Measurements from ENCODE around the gene UBA5. TPM values are rescaled to one million over a fixed set of nuclear protein-coding genes. Genes with fewer than 3 reads are reported as not detected.

The UBA5 gene
- total RNA-seq, 1 experiment from 2014 or later = 38.6 TPM

- Mint-ChIP-seq H3K27ac (no peak overlapping the region), H3K4me1 (no peaks in the 10 kb centered on the region), H3K27me3 (ENCODE audit: low read depth) (no peaks in the 10 kb centered on the region), H3K4me3 (no peak overlapping the region), H3K9me3 (no peaks in the 10 kb centered on the region), H3K36me3 (peaks cover 21% of the 10 kb centered on the region)
- ChIA-PET CTCF (interaction anchor here (1.0 kb wide), 1 partner anchor 29 kb away, joined by 3 read pairs; no protein-coding TSS in a partner anchor), POLR2A (no interaction called here)
- ATAC-seq (no peak), DNase-seq (ENCODE audit: low spot score) (no peak)
- TF ChIP-seq, protein P1, sequence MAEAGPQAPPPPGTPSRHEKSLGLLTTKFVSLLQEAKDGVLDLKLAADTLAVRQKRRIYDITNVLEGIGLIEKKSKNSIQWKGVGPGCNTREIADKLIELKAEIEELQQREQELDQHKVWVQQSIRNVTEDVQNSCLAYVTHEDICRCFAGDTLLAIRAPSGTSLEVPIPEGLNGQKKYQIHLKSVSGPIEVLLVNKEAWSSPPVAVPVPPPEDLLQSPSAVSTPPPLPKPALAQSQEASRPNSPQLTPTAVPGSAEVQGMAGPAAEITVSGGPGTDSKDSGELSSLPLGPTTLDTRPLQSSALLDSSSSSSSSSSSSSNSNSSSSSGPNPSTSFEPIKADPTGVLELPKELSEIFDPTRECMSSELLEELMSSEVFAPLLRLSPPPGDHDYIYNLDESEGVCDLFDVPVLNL (CRISPR knock-in tag; IDR thresholded peaks at IDR 0.05; ENCODE audit: borderline replicate concordance, low read depth) = no peak
- TF ChIP-seq NR3C1 (CRISPR knock-in tag; conservative IDR thresholded peaks at IDR 0.05; ENCODE audit: low read depth) (no peak), ZNF423 (CRISPR knock-in tag; IDR thresholded peaks at IDR 0.05) (no peak), FOXP1 (CRISPR knock-in tag; IDR thresholded peaks at IDR 0.05; ENCODE audit: borderline replicate concordance) (no peak)
These were observed 49.6 kb downstream of the UBA5 start for GRCh38 chr3:132709761-132710160.

GRCh38 chr3:132710311-132710710 lies 50.2 kb downstream of the UBA5 start:
- peaks cover 21% of the 10 kb centered on the region for H3K36me3 Mint-ChIP-seq
- no peak overlapping the region for H3K4me3 Mint-ChIP-seq
- POLR2A ChIA-PET = interaction anchor here (0.5 kb wide), 1 partner anchor 340 kb away, joined by 3 read pairs; no protein-coding TSS in a partner anchor
- no peak overlapping the region for H3K27ac Mint-ChIP-seq
- no peaks in the 10 kb centered on the region for H3K9me3 Mint-ChIP-seq
- TF ChIP-seq, protein P2, sequence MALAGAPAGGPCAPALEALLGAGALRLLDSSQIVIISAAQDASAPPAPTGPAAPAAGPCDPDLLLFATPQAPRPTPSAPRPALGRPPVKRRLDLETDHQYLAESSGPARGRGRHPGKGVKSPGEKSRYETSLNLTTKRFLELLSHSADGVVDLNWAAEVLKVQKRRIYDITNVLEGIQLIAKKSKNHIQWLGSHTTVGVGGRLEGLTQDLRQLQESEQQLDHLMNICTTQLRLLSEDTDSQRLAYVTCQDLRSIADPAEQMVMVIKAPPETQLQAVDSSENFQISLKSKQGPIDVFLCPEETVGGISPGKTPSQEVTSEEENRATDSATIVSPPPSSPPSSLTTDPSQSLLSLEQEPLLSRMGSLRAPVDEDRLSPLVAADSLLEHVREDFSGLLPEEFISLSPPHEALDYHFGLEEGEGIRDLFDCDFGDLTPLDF (CRISPR knock-in tag; IDR thresholded peaks at IDR 0.05) = no peak
- TF ChIP-seq ELF4 (CRISPR knock-in tag; IDR thresholded peaks at IDR 0.05; ENCODE audit: low read depth) (no peak), ZNF416 (CRISPR knock-in tag; IDR thresholded peaks at IDR 0.05) (no peak), RELA (CRISPR knock-in tag; IDR thresholded peaks at IDR 0.05; ENCODE audit: borderline replicate concordance) (no peak), NFYB (CRISPR knock-in tag; conservative IDR thresholded peaks at IDR 0.05; ENCODE audit: low read depth) (no peak), NR1H2 (CRISPR knock-in tag; IDR thresholded peaks at IDR 0.05) (no peak), ZNF232 (CRISPR knock-in tag; IDR thresholded peaks at IDR 0.05) (no peak)
- TF ChIP-seq, protein P3, sequence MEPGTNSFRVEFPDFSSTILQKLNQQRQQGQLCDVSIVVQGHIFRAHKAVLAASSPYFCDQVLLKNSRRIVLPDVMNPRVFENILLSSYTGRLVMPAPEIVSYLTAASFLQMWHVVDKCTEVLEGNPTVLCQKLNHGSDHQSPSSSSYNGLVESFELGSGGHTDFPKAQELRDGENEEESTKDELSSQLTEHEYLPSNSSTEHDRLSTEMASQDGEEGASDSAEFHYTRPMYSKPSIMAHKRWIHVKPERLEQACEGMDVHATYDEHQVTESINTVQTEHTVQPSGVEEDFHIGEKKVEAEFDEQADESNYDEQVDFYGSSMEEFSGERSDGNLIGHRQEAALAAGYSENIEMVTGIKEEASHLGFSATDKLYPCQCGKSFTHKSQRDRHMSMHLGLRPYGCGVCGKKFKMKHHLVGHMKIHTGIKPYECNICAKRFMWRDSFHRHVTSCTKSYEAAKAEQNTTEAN (CRISPR knock-in tag; IDR thresholded peaks at IDR 0.05) = no peak
- ATAC-seq = no peak
- no peaks in the 10 kb centered on the region for H3K4me1 Mint-ChIP-seq
- CTCF ChIA-PET = interaction anchor here (1.0 kb wide), 1 partner anchor 29 kb away, joined by 3 read pairs; no protein-coding TSS in a partner anchor
- no peak for DNase-seq (ENCODE audit: low spot score)
- no peaks in the 10 kb centered on the region for H3K27me3 Mint-ChIP-seq (ENCODE audit: low read depth)

DNA sequence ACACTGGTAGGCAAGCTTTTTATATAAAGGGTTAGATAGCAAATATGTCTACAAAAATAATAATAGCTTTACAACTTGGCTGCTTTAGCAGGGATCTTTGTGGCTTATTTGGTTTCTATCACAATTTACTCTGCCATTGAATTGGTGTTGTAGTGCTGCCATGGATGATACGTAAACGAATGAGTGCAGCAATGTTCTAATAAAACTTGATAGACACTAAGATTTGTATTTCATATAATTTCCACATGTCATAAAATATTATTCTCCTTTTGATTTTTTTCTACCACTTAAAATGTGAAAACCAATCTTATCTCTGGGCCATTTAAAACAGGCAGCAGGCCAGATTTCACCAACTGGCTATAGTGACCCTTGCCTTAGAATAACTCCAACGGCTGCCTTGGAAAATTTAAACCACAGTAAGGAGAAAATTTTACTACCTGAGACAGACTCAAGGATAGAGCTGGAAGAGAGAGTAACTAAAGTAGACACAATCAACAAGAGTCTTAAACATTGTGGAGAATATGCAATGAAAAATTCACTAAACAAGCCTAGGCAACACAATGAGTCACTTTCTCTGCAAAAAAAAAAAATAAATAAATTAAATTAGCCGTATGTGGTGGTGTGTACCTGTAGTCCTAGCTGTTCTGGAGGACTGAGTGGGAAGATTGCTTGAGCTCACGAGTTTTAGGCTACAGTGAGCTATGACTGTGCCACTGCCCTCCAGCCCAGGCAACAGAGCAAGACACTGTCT lies 54.0 kb downstream of the UBA5 start:
- Mint-ChIP-seq H3K27ac (no peak overlapping the region), H3K9me3 (no peaks in the 10 kb centered on the region), H3K27me3 (ENCODE audit: low read depth) (no peaks in the 10 kb centered on the region), H3K4me3 (no peak overlapping the region), H3K4me1 (no peaks in the 10 kb centered on the region), H3K36me3 (peaks cover 23% of the 10 kb centered on the region)
- DNase-seq (ENCODE audit: low spot score) (no peak), ATAC-seq (no peak)
- ChIA-PET POLR2A (no interaction called here), CTCF (interaction anchor here (0.8 kb wide), 1 partner anchor 17 kb away, joined by 3 read pairs; no protein-coding TSS in a partner anchor)
- TF ChIP-seq RORB (CRISPR knock-in tag; IDR thresholded peaks at IDR 0.05) (no peak), ZNF317 (CRISPR knock-in tag; IDR thresholded peaks at IDR 0.05; ENCODE audit: borderline replicate concordance, low read depth) (no peak), RELA (CRISPR knock-in tag; IDR thresholded peaks at IDR 0.05; ENCODE audit: borderline replicate concordance) (no peak), HMGXB4 (CRISPR knock-in tag; IDR thresholded peaks at IDR 0.05) (no peak), MLX (CRISPR knock-in tag; IDR thresholded peaks at IDR 0.05) (no peak), NFE2L1 (CRISPR knock-in tag; IDR thresholded peaks at IDR 0.05) (no peak), OVOL2 (CRISPR knock-in tag; IDR thresholded peaks at IDR 0.05; ENCODE audit: borderline replicate concordance) (no peak), ZNF138 (CRISPR knock-in tag; conservative IDR thresholded peaks at IDR 0.05) (no peak), USF2 (CRISPR knock-in tag; IDR thresholded peaks at IDR 0.05) (no peak), JUN (CRISPR knock-in tag; IDR thresholded peaks at IDR 0.05) (no peak)
- TF ChIP-seq, protein P4, sequence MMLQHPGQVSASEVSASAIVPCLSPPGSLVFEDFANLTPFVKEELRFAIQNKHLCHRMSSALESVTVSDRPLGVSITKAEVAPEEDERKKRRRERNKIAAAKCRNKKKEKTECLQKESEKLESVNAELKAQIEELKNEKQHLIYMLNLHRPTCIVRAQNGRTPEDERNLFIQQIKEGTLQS (CRISPR knock-in tag; conservative IDR thresholded peaks at IDR 0.05) = no peak
- TF ChIP-seq, protein P5, sequence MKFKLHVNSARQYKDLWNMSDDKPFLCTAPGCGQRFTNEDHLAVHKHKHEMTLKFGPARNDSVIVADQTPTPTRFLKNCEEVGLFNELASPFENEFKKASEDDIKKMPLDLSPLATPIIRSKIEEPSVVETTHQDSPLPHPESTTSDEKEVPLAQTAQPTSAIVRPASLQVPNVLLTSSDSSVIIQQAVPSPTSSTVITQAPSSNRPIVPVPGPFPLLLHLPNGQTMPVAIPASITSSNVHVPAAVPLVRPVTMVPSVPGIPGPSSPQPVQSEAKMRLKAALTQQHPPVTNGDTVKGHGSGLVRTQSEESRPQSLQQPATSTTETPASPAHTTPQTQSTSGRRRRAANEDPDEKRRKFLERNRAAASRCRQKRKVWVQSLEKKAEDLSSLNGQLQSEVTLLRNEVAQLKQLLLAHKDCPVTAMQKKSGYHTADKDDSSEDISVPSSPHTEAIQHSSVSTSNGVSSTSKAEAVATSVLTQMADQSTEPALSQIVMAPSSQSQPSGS (CRISPR knock-in tag; IDR thresholded peaks at IDR 0.05; ENCODE audit: borderline replicate concordance, low read depth) = no peak

Data from WTC11 (cell line).